ENCODE data around the gene SSBP3.

Gene SSBP3

GRCh38 chr1:54329312-54330003 is 76.7 kb downstream of the SSBP3 start:
- no peaks in the 10 kb centered on the region for H3K9me3 ChIP-seq (ENCODE audit: low read depth, low read length)
- H3K27ac ChIP-seq: no peak overlapping the region
- TF ChIP-seq POLR2AphosphoS5 (IDR thresholded peaks at IDR 0.05; ENCODE audit: borderline replicate concordance, low read depth, low read length): no peak
- TF ChIP-seq FOXP2 (optimal IDR thresholded peaks at IDR 0.05; ENCODE audit: control extremely low read depth, extremely low read length, insufficient read depth): no peak
- TF ChIP-seq EZH2 (IDR thresholded peaks at IDR 0.05): no peak
- H3K36me3 ChIP-seq (ENCODE audit: insufficient read depth, low read length): no peaks in the 10 kb centered on the region
- no peak for DNase-seq (ENCODE audit: low read depth, low spot score)
- no peak overlapping the region for H3K4me3 ChIP-seq
- no peak overlapping the region for H3K9ac ChIP-seq (ENCODE audit: insufficient read length)

GRCh38 chr1:54328066-54328636 is 78.0 kb downstream of the SSBP3 start:
- H3K36me3 ChIP-seq (ENCODE audit: insufficient read depth, low read length): no peaks in the 10 kb centered on the region
- H3K4me3 ChIP-seq: no peak overlapping the region
- no peak overlapping the region; the same call in 1 of the 2 replicates for H3K27ac ChIP-seq
- no peaks in the 10 kb centered on the region for H3K9me3 ChIP-seq (ENCODE audit: low read depth, low read length)
- DNase-seq (ENCODE audit: low read depth, low spot score): no peak
- H3K9ac ChIP-seq (ENCODE audit: insufficient read length): no peak overlapping the region
- TF ChIP-seq EZH2 (IDR thresholded peaks at IDR 0.05) (no peak), FOXP2 (optimal IDR thresholded peaks at IDR 0.05; ENCODE audit: control extremely low read depth, extremely low read length, insufficient read depth) (no peak), POLR2AphosphoS5 (IDR thresholded peaks at IDR 0.05; ENCODE audit: borderline replicate concordance, low read depth, low read length) (no peak)

DNA sequence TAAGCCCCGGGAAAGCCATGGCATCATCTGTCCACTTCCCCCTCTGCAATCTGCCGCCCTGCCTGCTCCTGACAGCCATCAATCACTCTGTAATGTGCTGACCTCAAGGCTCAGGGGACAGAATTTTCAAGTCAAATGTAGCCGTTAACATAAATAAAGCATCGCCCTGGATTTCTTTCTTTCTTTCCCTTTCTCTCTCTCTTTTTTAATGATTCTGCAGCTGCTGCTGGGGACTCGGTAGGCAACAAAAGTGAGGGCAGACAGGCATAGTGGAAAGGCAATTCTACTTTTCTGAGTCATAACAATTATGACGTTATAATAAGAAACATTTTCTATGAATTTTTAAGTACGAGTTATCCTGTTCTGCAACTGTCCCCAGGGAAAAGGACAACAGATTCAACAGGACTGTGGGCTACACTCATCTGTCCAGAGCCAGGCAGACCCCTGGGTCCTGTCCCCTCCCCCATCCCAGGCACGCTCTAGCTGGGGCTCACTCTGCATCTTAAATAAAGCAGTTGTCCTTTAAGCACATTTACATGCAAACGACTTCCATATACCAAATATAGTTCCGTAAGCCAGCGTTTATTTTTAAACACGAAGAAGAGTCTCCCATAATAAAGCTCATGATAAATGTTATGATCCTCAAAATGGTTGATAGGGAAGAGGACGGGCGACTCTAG is 78.7 kb downstream of the SSBP3 start:
- no peak for DNase-seq (ENCODE audit: low read depth, low spot score)
- TF ChIP-seq EZH2 (IDR thresholded peaks at IDR 0.05): no peak
- no peak for TF ChIP-seq FOXP2 (optimal IDR thresholded peaks at IDR 0.05; ENCODE audit: control extremely low read depth, extremely low read length, insufficient read depth)
- TF ChIP-seq POLR2AphosphoS5 (IDR thresholded peaks at IDR 0.05; ENCODE audit: borderline replicate concordance, low read depth, low read length): no peak
- no peaks in the 10 kb centered on the region for H3K36me3 ChIP-seq (ENCODE audit: insufficient read depth, low read length)
- H3K9ac ChIP-seq (ENCODE audit: insufficient read length): no peak overlapping the region
- no peak overlapping the region for H3K4me3 ChIP-seq
- H3K27ac ChIP-seq: peak overlapping the region; percentile 63
- H3K9me3 ChIP-seq (ENCODE audit: low read depth, low read length): no peaks in the 10 kb centered on the region

DNA sequence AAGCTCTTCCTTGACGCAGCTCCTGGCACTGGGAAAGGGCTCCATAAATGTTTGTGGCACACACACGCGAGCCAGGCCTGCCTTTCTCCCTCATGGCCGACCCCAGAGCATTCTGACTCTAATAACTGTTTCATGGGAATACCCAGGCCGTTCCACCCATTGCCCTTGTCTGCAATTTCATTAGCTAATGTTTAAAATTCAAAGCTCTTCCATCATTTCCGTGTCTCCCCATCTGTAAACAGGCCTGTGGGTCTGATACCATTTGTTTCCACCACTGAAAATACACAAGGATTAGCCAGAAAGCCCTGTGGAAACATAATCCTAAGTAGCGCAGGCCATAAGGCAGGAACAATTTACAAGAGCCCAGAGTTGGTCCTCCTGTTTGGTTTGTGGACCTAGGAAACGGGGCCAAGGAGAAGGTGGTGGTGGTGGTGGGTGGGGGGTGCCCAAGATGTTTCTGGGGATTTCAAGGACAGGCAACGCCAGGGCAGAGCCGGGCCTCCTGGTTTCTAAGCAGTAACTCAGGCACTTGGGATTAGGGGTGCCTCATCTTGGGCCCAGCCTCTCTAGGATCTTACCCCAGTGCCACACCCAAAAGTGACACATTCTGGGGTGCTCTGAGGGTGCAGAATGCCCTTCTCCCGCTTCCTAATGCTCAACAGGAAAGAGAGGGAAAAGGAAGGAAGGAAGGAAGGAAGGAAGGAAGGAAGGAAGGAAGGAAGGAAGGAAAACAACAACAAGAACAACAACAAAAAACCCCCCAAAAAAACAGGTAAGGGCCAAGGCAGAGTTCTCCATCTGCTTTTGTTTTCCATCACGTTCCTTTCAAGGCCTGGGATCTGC is 79.4 kb downstream of the SSBP3 start:
- no peak overlapping the region for H3K9ac ChIP-seq (ENCODE audit: insufficient read length)
- DNase-seq (ENCODE audit: low read depth, low spot score): no peak
- H3K36me3 ChIP-seq (ENCODE audit: insufficient read depth, low read length): no peaks in the 10 kb centered on the region; the same call in 1 of the 2 replicates
- H3K27ac ChIP-seq: peak overlapping the region; percentile 63
- H3K4me3 ChIP-seq: no peak overlapping the region
- H3K9me3 ChIP-seq (ENCODE audit: low read depth, low read length): no peaks in the 10 kb centered on the region
- no peak for TF ChIP-seq EZH2 (IDR thresholded peaks at IDR 0.05)
- TF ChIP-seq FOXP2 (optimal IDR thresholded peaks at IDR 0.05; ENCODE audit: control extremely low read depth, extremely low read length, insufficient read depth): no peak
- TF ChIP-seq POLR2AphosphoS5 (IDR thresholded peaks at IDR 0.05; ENCODE audit: borderline replicate concordance, low read depth, low read length): no peak

- Histone ChIP-seq H3K4me3 (no peak overlapping the region), H3K36me3 (ENCODE audit: insufficient read depth, low read length) (no peaks in the 10 kb centered on the region; the same call in 1 of the 2 replicates), H3K27ac (peak overlapping the region; percentile 48), H3K9ac (ENCODE audit: insufficient read length) (no peak overlapping the region), H3K9me3 (ENCODE audit: low read depth, low read length) (no peaks in the 10 kb centered on the region)
- TF ChIP-seq POLR2AphosphoS5 (IDR thresholded peaks at IDR 0.05; ENCODE audit: borderline replicate concordance, low read depth, low read length) (no peak), FOXP2 (optimal IDR thresholded peaks at IDR 0.05; ENCODE audit: control extremely low read depth, extremely low read length, insufficient read depth) (no peak), EZH2 (IDR thresholded peaks at IDR 0.05) (no peak)
- DNase-seq (ENCODE audit: low read depth, low spot score): no peak
Observed at GRCh38 chr1:54325703-54326461, 80.3 kb downstream of the SSBP3 start.

DNA sequence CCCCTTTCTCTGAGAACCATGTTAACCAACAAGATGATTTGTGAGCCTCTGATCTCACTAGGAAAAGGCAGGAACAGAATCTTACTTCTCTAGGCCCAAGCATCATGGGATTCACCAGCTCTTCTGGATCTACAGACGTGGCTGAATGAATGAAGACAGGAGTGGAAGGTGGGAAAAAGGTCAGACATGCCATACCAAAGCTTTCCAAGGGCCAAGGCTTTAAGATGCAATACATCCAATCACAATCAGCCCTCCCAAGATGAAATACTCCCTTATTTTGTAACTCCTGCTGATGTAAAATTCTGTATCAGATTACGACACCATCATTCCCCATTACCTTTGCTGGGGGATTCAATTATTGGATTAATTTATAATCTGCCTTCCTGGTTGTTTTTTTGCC is 80.9 kb downstream of the SSBP3 start:
- TF ChIP-seq FOXP2 (optimal IDR thresholded peaks at IDR 0.05; ENCODE audit: control extremely low read depth, extremely low read length, insufficient read depth): no peak
- TF ChIP-seq POLR2AphosphoS5 (IDR thresholded peaks at IDR 0.05; ENCODE audit: borderline replicate concordance, low read depth, low read length): no peak
- TF ChIP-seq EZH2 (IDR thresholded peaks at IDR 0.05): no peak
- no peaks in the 10 kb centered on the region; the same call in 1 of the 2 replicates for H3K36me3 ChIP-seq (ENCODE audit: insufficient read depth, low read length)
- no peak overlapping the region for H3K4me3 ChIP-seq
- no peak overlapping the region for H3K27ac ChIP-seq
- no peaks in the 10 kb centered on the region for H3K9me3 ChIP-seq (ENCODE audit: low read depth, low read length)
- H3K9ac ChIP-seq (ENCODE audit: insufficient read length): no peak overlapping the region
- DNase-seq (ENCODE audit: low read depth, low spot score): no peak

- H3K4me3 ChIP-seq: no peak overlapping the region
- no peak for TF ChIP-seq FOXP2 (optimal IDR thresholded peaks at IDR 0.05; ENCODE audit: control extremely low read depth, extremely low read length, insufficient read depth)
- TF ChIP-seq POLR2AphosphoS5 (IDR thresholded peaks at IDR 0.05; ENCODE audit: borderline replicate concordance, low read depth, low read length): no peak
- TF ChIP-seq EZH2 (IDR thresholded peaks at IDR 0.05): no peak
- no peaks in the 10 kb centered on the region; the same call in 1 of the 2 replicates for H3K36me3 ChIP-seq (ENCODE audit: insufficient read depth, low read length)
- no peaks in the 10 kb centered on the region for H3K9me3 ChIP-seq (ENCODE audit: low read depth, low read length)
- no peak overlapping the region for H3K27ac ChIP-seq
- no peak overlapping the region for H3K9ac ChIP-seq (ENCODE audit: insufficient read length)
- DNase-seq (ENCODE audit: low read depth, low spot score): no peak
Observed at GRCh38 chr1:54324251-54325140, 81.7 kb downstream of the SSBP3 start.
